Renal cortex interstitium (tissue), 11 donors: ENCODE measurements around the gene CYP27C1. TPM values are rescaled to one million over a fixed set of nuclear protein-coding genes. Genes with fewer than 3 reads are reported as not detected.
A peak's percentile ranks its signal among the peaks of the same experiment; 100 is the strongest.

Experiments
- DNase-seq, 11 donors: peaks; one replicate each; pipeline ENCODE4 v3.0.0-alpha.2; 2013; ENCODE audit warnings: low read depth in 9 of 11, low spot score in 4 of 11; ENCODE audit errors: extremely low read depth in 1 of 11
- polyA plus RNA-seq, 3 donors: library from polyadenylated mRNA; unstranded; fragments of 120-200 nt; gene quantifications; one replicate each; pipeline ENCODE4 v1.2.1, GENCODE V29; 2013; ENCODE audit not compliant: insufficient read length in 3 of 3

The CYP27C1 gene
- polyA plus RNA-seq, 3 donors, result 7.0 to 12.3 (median 8.9) TPM

GRCh38 chr2:127161176-127162136 lies 58.6 kb downstream of the CYP27C1 start:
- peak in 1 of 11 donors; percentile 75 for DNase-seq

GRCh38 chr2:127160676-127161075 lies 59.4 kb downstream of the CYP27C1 start:
- no peak for DNase-seq

- DNase-seq, result no peak
These were observed 60.6 kb downstream of the CYP27C1 start for GRCh38 chr2:127159543-127159942.

- DNase-seq, result no peak
These were observed 61.3 kb downstream of the CYP27C1 start for GRCh38 chr2:127158614-127159290.

- DNase-seq, result no peak
These were observed 62.2 kb downstream of the CYP27C1 start for GRCh38 chr2:127157651-127158485.

- no peak for DNase-seq
These were observed 63.0 kb downstream of the CYP27C1 start for GRCh38 chr2:127157114-127157513.

GRCh38 chr2:127155947-127156346 lies 64.2 kb downstream of the CYP27C1 start:
- DNase-seq, result peak in 5 of 11 donors; percentile 67 to 84 (median 82)

- peak in 3 of 11 donors; percentile 49 to 61 (median 59) for DNase-seq
These were observed 65.0 kb downstream of the CYP27C1 start for GRCh38 chr2:127155028-127155581.

- DNase-seq, result no peak
These were observed 65.7 kb downstream of the CYP27C1 start for GRCh38 chr2:127154396-127154795.

GRCh38 chr2:127153691-127154158 lies 66.4 kb downstream of the CYP27C1 start:
- no peak for DNase-seq

GRCh38 chr2:127150996-127151395 lies 69.1 kb downstream of the CYP27C1 start:
- DNase-seq, result no peak

GRCh38 chr2:127149384-127149783 lies 70.7 kb downstream of the CYP27C1 start:
- no peak for DNase-seq

GRCh38 chr2:127146820-127147502 lies 73.1 kb downstream of the CYP27C1 start:
- no peak for DNase-seq

GRCh38 chr2:127146071-127146725 lies 73.9 kb downstream of the CYP27C1 start:
- no peak for DNase-seq

GRCh38 chr2:127145280-127145895 lies 74.7 kb downstream of the CYP27C1 start:
- DNase-seq, result no peak

- DNase-seq, result no peak
These were observed 76.0 kb downstream of the CYP27C1 start for GRCh38 chr2:127143841-127144782.
